Lung (tissue), 12 donors: ENCODE measurements around the gene DIDO1. TPM values are rescaled to one million over a fixed set of nuclear protein-coding genes. Genes with fewer than 3 reads are reported as not detected.

Source experiments
- ATAC-seq: fragments of 200-7000 bp; cut with Tn5 transposase; one replicate; pipeline ENCODE4 v1.9.1; 2020; ENCODE audit warnings: moderate number of reproducible peaks; ENCODE audit not compliant: insufficient read depth, low FRiP score
- DNase-seq, 3 donors: peaks; one replicate each; pipeline ENCODE4 v3.0.0-alpha.2; 2013 to 2017
- H3K27ac ChIP-seq, 2 donors: one replicate each; pipeline ENCODE4 v1.5.1; 2013; ENCODE audit warnings: mild to moderate bottlenecking in 2 of 2, moderate library complexity in 2 of 2, control low read depth in 1 of 2, inconsistent platforms in 1 of 2, low read depth in 1 of 2, low read length in 1 of 2
- H3K27me3 ChIP-seq, 3 donors: one replicate each; pipeline ENCODE4 v1.5.1; 2013; ENCODE audit warnings: low read length in 2 of 3; ENCODE audit not compliant: control insufficient read depth in 3 of 3, insufficient read depth in 3 of 3
- H3K36me3 ChIP-seq, 4 donors: one replicate each; pipeline ENCODE4 v1.5.1; 2013; ENCODE audit warnings: low read length in 4 of 4, mild to moderate bottlenecking in 1 of 4, moderate library complexity in 1 of 4; ENCODE audit not compliant: control insufficient read depth in 4 of 4, insufficient read depth in 4 of 4
- H3K4me1 ChIP-seq, 5 donors: one replicate each; pipeline ENCODE4 v1.5.1; 2013; ENCODE audit warnings: low read length in 5 of 5, mild to moderate bottlenecking in 2 of 5, moderate library complexity in 1 of 5; ENCODE audit not compliant: control insufficient read depth in 5 of 5, insufficient read depth in 5 of 5
- H3K4me3 ChIP-seq: one replicate; pipeline ENCODE4 v1.5.1; 2013; ENCODE audit warnings: mild to moderate bottlenecking, control low read depth, moderate library complexity
- H3K9ac ChIP-seq, 2 donors: one replicate each; pipeline ENCODE4 v1.5.1; 2013; ENCODE audit warnings: low read length in 2 of 2, control low read depth in 1 of 2; ENCODE audit not compliant: insufficient read depth in 1 of 2
- H3K9me3 ChIP-seq, 4 donors: one replicate each; pipeline ENCODE4 v1.5.1; 2013; ENCODE audit warnings: low read length in 3 of 4, mild to moderate bottlenecking in 1 of 4, moderate library complexity in 1 of 4; ENCODE audit not compliant: control insufficient read depth in 4 of 4, insufficient read depth in 3 of 4
- CTCF ChIP-seq: IDR thresholded peaks from 2 replicates; pipeline ENCODE4 v1.5.1; 2012; ENCODE audit warnings: mild to moderate bottlenecking; ENCODE audit errors: control extremely low read depth, extremely low read depth
- WGBS, 2 donors: extraction: QIAGEN DNeasy Blood & Tissue Kit; methylation state at CpG; one replicate each; pipeline ENCODE4 v1.1.7; 2013; 5-methylcytosine and 5-hydroxymethylcytosine counted together
- polyA plus RNA-seq, 2 donors: library from polyadenylated mRNA; stranded (reverse); fragments of 200-250 nt; gene quantifications; one replicate each; pipeline ENCODE4 v1.2.1, GENCODE V29; 2013
- total RNA-seq, 2 donors: library from RNA; depleted of rRNA in 1 of 2; stranded (reverse); fragments of >200 nt in 1 of 2; gene quantifications; one replicate each; pipeline ENCODE4 v1.2.1, GENCODE V29; 2014 to 2021
- donor health status: control.
- donor health status: control.
- donor health status: Bipolar disorder and iron deficiency.
- donor health status: healthy.
- donor health status: DM: yes; HTN: yes; CAD: no.

Gene DIDO1
- total and polyA plus RNA-seq, 4 donors = 19.6 to 71.2 (median 35.8) TPM

- Histone ChIP-seq H3K4me1 (peaks cover 0 to 23% (median 20%) of the 10 kb centered on the region in 5 donors), H3K27me3 (no peaks in the 10 kb centered on the region), H3K9me3 (peaks cover 0 to 2% (median 0%) of the 10 kb centered on the region in 4 donors), H3K4me3 (no peak overlapping the region), H3K36me3 (peaks cover 12 to 44% (median 29%) of the 10 kb centered on the region in 4 donors), H3K9ac (no peak overlapping the region), H3K27ac (no peak overlapping the region)
- 88 to 92% methylated on average over 12 of the region's 12 CpGs for WGBS, 2 donors
- DNase-seq (no peak), ATAC-seq (no peak)
- TF ChIP-seq CTCF = no peak
Measured at GRCh38 chr20:62949962-62950361, 23.7 kb upstream of the DIDO1 start.

GRCh38 chr20:62949153-62949821 is 23.0 kb upstream of the DIDO1 start:
- DNase-seq = no peak
- Histone ChIP-seq H3K27me3 (no peaks in the 10 kb centered on the region), H3K27ac (no peak overlapping the region), H3K4me1 (peaks cover 0 to 19% (median 18%) of the 10 kb centered on the region in 5 donors), H3K36me3 (peaks cover 13 to 50% (median 32%) of the 10 kb centered on the region in 4 donors), H3K9me3 (peaks cover 0 to 2% (median 0%) of the 10 kb centered on the region in 4 donors), H3K4me3 (no peak overlapping the region), H3K9ac (no peak overlapping the region)
- no peak for TF ChIP-seq CTCF
- WGBS, 2 donors = 97% methylated on average over 6 of the region's 6 CpGs
- ATAC-seq = no peak

GRCh38 chr20:62947532-62948300 is 21.4 kb upstream of the DIDO1 start:
- peaks cover 0 to 2% (median 0%) of the 10 kb centered on the region in 4 donors for H3K9me3 ChIP-seq
- H3K4me3 ChIP-seq = no peak overlapping the region
- no peak overlapping the region for H3K9ac ChIP-seq
- H3K27ac ChIP-seq = no peak overlapping the region
- peaks cover 16 to 60% (median 37%) of the 10 kb centered on the region in 4 donors for H3K36me3 ChIP-seq
- H3K27me3 ChIP-seq = no peaks in the 10 kb centered on the region
- DNase-seq (no peak), ATAC-seq (no peak)
- 96 to 97% methylated on average over 17 of the region's 17 CpGs for WGBS, 2 donors
- TF ChIP-seq CTCF = no peak
- peaks cover 0 to 11% (median 5%) of the 10 kb centered on the region in 5 donors for H3K4me1 ChIP-seq
